ENCODE measurements around the gene CCR9.

The CCR9 gene

DNA sequence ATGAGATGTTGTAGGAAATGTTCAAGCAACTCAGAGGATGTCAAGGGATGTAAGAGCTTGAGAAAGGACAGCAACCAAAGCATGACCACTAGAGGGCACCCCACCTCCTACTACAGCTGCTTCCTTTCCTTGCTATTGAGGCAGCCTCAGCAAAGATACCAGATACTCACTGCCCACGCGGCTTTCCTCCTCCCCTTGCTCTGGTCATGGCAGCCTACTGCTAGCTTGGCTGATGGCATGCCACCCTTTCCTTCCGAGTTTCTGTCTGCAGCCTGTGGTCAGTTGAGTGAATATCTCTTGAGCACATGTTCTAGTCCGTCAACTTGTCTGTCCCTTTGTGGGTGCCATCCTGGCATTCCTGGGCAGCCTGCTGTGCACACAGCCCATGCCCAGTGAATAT, 52.5 kb downstream of the CCR9 start:
- DNase-seq, result peak; percentile 87

DNA sequence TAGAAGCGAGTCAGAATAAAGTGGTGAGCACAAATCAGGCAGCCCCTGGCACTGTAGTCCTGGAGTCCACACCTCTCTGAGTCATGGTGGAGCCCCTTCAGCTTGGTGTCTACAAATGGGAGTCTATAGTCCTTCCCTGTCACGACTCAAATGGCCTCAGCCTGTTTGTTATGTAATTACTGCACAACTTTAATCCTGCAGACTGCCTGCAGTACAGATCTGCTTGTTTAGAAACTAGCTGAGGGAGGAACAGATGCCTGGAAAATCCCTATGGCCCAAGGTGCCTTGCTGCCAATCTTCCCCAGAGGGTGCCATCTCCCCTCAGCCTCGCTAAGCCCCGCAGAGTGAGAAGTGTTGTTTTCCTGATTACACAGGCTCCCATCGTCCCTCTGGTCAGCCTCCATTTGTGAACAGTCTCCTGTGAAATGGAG, 53.0 kb downstream of the CCR9 start:
- DNase-seq, result no peak

DNA sequence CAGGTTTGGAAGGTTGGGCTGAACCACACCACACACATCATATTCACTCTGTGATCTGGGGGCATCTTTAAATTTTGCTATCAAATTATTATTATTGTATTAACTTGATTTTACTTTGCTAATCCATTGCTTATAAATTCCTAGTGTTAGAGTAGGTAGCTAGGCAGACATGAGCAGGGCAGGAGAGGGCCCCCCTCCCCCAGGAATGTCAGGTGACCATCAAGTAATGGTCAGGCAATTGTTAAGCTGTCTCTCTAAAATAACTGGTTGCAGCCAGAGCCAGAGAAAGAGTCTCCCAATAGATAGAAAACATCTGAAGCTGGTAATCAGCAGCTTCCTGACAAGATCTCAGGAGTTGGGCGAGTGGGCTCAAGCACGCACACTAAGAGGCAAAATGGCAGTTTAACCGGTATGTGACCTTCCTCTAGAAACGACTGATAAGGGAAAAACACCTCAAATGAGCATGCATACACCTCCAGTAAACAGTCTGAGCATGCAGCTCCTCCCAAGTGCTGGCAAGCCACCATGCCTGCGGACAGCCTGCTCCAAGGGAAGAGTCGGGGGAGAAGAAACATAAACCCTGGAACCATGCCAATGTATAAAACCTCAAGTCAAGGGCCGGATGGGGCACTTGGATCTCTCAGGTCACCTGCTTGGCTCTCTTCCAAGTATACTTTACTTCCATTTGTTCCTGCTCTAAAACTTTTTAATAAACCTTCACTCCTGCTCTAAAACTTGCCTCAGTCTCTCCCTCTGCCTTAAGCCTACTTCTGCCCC, 53.8 kb downstream of the CCR9 start:
- DNase-seq, result no peak

DNA sequence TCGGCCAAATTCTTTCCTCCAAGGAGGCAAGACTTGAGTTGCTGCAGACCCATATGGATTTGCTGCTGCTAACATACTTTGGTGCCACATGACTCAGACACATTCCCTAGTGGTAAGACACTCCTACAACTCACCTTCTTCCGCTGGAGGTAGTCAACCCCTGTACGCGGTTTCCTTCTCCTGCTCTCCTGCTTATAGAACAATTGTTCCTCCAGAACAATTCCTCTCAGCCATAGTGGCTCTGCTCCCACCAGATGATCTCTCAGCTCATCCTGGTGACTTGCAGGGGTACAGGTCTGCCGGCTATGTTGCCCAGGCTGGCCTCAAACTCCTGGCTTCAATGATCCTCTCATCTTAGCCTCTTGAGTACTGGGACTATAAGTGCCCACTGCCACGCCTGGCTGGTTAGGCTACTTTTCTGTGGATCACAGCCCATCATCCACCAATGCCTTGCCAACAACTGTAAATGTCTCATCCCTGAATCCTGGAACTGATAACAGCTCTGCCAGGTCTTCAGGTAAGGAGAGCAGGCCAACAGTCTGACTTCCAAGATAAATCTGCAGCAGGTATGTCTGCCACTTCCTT, 54.5 kb downstream of the CCR9 start:
- DNase-seq, result no peak

DNA sequence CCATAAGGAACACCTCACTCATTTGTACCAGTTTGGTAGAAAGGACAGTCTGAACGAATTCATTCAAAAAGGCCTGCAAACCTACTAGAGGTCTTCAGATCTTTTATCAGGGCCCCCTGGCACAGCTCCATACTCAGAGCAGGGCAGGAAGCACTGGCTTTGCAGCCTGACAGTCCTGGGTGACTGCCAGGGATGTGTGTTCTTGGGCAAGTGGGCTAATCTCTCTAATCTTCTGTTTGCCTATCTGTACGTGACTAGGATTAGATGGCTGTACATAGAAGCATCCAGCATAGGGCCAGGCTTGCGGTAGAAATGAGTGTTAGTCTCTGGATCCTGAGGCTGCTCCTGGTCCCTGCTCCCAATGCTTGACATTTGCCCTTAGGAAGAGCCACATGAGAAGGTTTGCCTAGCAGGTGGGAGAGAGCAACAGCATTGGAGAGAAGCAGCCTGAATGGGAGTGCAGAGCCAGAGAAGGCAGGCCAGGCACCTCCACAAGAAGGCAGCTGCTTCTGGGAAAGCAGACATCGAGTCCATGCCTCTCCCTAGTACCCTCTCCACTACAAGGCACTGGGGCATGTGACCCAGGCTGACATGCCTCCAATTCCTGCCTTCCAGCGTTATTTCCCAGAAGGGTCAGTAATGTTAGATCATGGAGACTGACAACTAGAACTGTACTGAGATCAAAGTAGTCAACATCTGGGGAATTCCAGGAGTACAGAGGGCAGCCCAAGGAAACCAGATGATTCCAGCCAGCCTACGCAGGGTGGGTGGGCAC, 55.9 kb downstream of the CCR9 start:
- DNase-seq, result no peak

DNA sequence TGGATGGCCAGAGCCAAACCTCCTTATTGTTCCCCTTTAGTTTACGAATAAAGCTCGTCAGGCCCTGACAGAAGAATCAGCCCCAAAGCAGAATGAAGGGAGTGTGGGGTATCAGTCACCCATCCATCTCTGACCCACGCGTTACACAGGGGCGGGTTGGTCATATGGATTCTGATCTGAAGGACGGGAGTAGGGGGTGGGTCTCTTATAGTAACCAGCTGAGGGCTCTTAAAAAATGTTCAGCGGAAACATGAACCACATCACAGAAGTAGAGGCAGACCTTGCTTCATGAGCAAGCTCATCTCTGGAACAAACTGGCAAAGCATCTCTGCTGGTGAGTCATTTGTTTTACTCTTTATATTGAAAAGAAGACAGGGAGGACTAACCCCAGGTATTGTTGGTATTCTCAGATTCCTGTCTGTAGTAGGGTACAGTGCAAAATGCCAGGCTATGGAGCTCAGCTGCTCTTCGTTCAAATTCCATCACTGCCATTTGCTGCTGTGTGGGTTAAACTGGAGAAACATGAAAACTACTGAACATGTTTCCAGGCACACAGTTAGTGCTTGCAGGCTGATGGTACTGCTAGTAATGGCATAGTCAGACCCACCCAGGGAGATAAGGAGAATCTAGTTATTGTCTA, 57.0 kb downstream of the CCR9 start, which contains the start of gene CXCR6:
CXCR6 (plus strand) TSS at position 258 of the 640 bp plus-strand sequence. CDS start 3,018 bp downstream, outside the sequence.
- DNase-seq, result no peak

DNA sequence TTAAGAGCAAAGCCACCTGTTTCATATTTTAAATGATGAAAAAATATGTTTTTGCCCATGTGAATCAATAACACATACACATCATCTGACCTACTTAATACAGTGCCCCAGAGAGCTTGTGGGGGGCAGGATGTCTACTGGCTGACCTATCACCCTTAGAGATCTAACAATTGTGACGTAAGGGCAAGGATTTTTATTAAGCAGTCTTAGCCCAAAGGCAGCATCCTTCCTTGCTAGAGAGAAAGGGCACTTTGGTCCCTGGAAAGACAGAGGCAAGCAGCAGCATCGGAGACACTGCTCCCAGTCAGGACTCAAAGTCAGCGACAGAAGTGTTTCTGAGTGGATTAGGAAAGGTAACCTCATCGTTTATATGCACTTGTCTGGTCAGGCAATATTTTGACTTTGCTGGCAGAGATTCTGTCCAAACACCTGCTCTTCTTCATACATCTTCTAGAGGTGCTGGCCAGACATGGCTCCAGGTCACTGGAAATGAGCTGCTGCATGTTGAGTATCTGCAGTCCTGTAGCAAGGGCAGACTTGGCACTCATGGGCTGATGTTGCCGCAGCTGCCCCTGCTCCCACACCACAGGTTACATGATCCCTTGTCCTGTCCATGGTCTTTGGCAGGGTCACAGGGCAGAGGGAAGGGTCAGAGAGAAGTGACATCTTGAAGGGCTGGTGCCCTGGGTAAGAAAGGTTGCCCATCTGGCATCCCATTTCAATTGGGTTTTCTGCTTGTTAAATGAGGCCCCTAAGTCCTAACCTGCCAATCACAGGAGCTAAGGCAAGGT, 58.7 kb downstream of the CCR9 start:
- DNase-seq, result no peak

DNA sequence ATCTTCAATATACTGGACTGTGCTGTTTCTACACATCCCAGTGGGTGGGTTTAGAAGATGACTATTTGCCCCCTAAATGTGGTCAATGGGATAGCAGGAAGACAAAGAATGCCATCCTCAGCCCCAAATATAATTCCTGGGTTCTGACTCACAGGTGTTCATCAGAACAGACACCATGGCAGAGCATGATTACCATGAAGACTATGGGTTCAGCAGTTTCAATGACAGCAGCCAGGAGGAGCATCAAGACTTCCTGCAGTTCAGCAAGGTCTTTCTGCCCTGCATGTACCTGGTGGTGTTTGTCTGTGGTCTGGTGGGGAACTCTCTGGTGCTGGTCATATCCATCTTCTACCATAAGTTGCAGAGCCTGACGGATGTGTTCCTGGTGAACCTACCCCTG, 60.0 kb downstream of the CCR9 start:
- no peak for DNase-seq

DNA sequence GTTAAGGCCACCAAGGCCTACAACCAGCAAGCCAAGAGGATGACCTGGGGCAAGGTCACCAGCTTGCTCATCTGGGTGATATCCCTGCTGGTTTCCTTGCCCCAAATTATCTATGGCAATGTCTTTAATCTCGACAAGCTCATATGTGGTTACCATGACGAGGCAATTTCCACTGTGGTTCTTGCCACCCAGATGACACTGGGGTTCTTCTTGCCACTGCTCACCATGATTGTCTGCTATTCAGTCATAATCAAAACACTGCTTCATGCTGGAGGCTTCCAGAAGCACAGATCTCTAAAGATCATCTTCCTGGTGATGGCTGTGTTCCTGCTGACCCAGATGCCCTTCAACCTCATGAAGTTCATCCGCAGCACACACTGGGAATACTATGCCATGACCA, 60.5 kb downstream of the CCR9 start:
- DNase-seq, result no peak

DNA sequence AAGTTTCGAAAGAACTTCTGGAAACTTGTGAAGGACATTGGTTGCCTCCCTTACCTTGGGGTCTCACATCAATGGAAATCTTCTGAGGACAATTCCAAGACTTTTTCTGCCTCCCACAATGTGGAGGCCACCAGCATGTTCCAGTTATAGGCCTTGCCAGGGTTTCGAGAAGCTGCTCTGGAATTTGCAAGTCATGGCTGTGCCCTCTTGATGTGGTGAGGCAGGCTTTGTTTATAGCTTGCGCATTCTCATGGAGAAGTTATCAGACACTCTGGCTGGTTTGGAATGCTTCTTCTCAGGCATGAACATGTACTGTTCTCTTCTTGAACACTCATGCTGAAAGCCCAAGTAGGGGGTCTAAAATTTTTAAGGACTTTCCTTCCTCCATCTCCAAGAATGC, 61.0 kb downstream of the CCR9 start:
- DNase-seq, result no peak

DNA sequence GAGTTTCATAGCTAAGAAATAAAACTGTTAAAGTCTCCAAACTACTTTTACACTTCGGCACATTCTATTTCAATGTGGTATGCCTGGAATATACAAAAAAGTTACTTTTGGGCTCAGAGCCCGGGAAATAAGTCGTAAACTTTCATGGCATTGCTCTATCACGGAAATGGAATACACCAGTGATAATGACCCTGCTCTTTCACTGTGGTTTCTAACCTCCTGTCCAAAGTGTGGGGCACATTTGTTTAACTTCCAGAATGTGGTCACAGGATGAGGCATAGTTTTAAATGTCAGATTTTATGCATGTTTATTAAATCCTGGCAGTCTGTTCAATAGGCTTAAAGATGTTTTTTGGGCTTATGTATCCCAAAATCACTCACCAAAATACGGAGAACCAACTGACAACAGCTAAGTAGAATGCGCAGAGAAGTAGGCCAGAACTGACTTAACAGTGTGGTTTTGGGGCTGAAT, 62.0 kb downstream of the CCR9 start:
- no peak for DNase-seq

DNA sequence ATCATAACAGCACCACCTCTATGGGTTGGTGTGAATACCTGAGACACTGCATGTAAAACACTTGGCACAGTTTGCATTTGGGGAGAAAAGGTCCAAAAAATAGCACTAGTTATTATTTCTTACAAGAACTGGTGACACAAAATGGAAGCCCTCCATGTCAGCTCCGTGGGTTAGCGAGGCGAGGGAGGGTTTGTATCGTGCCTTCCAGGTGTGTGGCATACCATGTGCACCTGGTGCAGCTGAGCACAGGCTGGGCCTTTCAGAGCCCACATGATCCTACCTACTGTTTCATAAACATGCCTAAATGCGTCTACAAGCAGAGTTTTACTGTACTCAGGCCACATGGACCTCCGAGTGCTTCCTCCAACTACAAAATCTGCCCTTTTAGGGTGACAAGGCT, 62.5 kb downstream of the CCR9 start:
- no peak for DNase-seq

DNA sequence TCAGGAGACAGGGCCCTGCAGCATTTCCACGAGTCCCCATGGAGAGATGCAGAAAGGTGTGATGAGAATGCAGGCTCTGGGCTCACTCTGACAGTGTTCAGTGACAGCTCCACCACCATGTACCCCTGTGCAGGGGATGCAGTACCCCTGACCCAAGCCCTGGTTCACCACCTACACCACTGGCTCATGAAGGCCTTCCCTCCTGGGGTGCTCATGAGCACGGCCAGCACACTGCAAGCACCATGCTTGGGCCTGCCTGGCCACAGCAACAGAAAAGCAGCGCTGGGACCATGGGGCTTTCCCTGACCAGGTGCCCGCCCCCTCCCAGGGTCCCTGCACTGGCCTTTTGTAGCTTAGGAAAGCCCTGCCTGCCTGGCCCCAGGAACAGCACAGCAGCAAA, 63.1 kb downstream of the CCR9 start:
- DNase-seq, result no peak

DNA sequence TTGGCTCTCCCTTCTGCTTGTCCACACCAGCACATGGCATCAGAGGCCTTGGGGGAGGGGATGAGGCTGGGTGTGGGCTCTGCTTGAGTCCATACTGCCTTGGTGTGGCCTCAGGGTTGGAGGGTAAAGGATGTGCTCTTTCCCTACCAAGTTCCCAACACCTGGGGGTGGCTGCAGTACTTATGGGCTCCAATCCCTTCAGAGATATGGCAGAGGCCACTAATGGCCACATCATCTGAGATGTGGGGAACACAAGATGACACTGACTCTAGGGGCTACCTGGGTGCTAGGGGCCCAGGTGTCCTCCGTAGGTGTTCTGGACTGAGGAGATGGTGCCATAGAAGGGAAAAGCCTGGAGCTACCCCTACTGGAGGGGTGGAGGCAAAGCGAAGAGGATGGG, 63.8 kb downstream of the CCR9 start:
- no peak for DNase-seq

DNA sequence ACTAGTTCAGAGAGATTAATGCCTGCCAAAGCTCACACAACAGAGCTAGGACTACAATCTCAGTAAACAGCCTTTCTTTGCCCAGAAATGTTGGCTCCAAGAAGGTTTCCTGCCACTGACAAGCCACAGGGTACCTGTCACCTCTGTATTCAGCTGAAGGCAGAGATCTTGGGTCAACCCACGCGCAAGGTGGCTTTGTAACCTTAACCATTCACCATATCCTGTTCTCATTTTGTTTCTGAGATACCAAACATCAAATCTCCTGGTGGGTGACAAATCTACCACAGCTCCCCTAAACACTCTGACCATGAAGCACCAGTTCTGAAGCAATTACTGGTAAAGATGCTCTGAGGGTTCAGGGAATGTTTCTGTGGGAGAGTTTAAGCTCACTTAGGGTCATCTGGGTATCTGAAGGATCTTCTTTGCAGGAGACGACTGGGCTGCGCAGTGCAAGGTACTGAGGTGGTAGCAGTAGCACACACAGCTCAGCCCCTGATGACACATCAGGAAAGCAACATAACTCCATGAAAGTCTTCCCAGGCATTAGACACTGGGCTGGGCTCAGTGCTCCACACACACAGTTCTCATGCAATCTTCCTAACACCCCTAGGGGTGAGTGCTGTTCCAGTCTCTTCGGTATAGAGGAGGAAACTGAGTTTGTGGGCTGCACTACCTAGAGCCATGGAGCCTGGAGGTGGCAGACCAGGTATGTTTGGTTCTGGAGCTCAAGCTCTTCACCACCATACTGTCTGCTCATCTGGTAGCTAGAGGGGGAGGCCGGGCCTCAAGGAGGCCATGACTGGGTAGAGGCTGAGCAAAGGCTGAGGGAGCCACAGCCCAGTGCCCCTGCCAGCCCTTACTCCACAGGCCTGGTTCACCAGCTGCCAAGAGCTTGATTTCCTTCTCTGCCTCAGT, 64.6 kb downstream of the CCR9 start:
- no peak for DNase-seq

DNA sequence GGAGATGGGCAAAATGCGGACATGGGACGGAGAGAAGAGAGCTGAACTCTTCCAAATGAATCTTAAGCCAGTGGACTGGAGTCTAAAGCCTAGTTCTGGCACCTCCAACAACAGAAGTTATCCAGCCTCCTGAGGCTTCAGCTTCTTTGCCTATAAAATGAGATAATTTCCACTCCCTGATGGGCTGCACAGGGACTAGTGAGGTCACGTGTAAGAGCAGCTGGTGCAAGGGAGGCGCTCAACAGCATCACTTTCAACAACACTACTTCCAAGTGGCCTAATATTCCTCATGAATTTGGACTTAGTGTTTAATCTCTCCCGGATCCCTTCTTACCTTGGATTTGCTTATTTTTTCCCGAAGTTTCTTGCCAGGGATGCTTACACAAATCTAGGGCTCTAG, 65.6 kb downstream of the CCR9 start:
- DNase-seq, result no peak

DNA sequence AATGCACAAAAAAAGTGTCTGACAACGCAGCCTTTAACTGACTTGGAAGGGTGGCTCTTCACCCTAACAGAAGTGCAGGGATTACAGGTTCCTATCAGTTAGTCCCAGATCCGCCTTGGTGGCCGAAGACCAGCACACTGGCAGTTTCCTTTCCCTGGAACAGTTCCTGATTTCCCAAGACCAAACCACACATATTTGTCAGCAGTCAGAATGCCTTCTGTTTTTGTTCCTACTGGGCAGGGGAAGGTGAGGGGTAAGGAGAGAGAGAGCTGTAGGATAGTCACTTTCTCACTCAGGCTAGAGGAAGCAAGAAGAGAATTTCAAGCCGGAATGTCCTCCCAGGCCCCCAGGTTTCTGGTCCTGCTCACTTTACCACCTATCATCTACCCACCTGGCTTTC, 66.1 kb downstream of the CCR9 start:
- DNase-seq, result no peak
